ENCODE data around the gene AWAT1. TPM values are rescaled to one million over a fixed set of nuclear protein-coding genes. Genes with fewer than 3 reads are reported as not detected.
A peak's percentile ranks its signal among the peaks of the same experiment; 100 is the strongest.

Gene AWAT1
- total RNA-seq, 4 donors from 2014 or later: 0.46 to 6.2 (median 1.7) TPM

DNA sequence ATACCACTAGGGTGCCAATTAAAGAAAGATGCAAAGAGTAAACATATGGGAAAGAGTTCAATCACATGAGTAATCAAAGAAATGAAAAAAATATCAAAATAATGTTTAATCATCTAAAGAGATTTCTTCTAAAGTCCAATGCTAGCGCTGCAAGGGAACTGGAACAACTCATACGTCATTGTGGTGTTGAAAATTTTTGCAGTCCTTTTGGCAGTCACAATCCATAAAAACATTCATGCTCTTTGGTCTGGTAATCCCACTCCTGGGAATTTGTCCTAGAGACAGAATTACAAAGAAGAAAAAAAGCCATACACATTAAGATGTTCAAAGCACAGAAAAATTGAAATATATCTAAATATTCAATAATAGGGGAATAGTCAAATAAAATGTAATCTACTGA lies 21.0 kb downstream of the AWAT1 start:
- WGBS, 2 donors: 54 to 73% methylated on average over 2 of the region's 2 CpGs
- no peak for DNase-seq (ENCODE audit: low spot score in 2 of 2)
- intact Hi-C loops (cut with DNase I; ENCODE audit: low total_unique reads): no loop called here
- H3K4me3 ChIP-seq (ENCODE audit: low read depth, poor library complexity, severe bottlenecking): no peak overlapping the region
- TF ChIP-seq, protein P1, sequence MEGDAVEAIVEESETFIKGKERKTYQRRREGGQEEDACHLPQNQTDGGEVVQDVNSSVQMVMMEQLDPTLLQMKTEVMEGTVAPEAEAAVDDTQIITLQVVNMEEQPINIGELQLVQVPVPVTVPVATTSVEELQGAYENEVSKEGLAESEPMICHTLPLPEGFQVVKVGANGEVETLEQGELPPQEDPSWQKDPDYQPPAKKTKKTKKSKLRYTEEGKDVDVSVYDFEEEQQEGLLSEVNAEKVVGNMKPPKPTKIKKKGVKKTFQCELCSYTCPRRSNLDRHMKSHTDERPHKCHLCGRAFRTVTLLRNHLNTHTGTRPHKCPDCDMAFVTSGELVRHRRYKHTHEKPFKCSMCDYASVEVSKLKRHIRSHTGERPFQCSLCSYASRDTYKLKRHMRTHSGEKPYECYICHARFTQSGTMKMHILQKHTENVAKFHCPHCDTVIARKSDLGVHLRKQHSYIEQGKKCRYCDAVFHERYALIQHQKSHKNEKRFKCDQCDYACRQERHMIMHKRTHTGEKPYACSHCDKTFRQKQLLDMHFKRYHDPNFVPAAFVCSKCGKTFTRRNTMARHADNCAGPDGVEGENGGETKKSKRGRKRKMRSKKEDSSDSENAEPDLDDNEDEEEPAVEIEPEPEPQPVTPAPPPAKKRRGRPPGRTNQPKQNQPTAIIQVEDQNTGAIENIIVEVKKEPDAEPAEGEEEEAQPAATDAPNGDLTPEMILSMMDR (IDR thresholded peaks at IDR 0.05): no peak
- TF ChIP-seq POLR2A (IDR thresholded peaks at IDR 0.05): no peak

DNA sequence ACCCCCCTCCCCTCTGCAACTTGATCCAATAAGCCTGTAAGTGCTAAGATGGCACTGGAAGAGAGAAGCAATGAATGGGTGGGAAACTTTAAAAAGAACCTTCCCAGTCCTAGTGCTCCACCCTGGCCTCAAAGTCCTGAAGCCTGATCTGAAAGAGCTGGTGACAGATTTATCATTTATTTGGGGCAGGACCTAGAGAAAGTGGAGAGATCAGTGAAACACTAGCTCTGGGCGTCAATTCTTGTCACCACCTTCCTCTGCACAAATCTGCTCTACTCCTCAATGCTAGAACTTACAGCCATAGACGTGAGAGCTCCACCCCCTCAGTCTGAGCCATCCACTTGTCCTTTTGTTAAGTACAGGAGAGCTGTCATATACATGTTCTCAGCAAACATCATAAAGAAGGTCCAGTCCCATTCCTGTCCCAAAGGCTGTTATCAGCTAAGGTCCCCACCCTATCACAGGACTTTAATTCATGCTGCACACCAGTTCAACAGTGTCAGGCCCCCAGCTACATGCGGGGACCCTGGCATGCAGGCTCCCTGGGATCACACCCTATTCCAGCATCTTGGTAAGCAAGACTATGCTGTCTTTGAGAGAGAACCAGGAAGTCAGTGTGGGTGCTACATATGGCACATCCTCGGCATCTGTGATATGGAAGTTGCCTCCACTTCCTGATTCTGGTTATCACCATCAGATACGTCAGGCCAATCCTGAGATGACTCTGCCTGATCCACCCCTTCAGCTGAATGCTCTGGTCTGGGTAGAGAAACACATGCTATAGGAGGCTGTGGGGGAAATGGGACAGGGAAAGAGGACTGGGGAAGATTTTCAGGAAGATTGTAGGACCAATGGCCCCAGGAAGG lies 23.2 kb downstream of the AWAT1 start:
- peak in 1 of 2 donors; percentile 26 for DNase-seq (ENCODE audit: low spot score in 2 of 2)
- no peak overlapping the region for H3K4me3 ChIP-seq (ENCODE audit: low read depth, poor library complexity, severe bottlenecking)
- WGBS, 2 donors: 70 to 87% methylated on average over 4 to 5 of the region's 5 CpGs
- TF ChIP-seq, protein P1 (IDR thresholded peaks at IDR 0.05): no peak
- no peak for TF ChIP-seq POLR2A (IDR thresholded peaks at IDR 0.05)
- intact Hi-C loops (cut with DNase I; ENCODE audit: low total_unique reads): no loop called here

DNA sequence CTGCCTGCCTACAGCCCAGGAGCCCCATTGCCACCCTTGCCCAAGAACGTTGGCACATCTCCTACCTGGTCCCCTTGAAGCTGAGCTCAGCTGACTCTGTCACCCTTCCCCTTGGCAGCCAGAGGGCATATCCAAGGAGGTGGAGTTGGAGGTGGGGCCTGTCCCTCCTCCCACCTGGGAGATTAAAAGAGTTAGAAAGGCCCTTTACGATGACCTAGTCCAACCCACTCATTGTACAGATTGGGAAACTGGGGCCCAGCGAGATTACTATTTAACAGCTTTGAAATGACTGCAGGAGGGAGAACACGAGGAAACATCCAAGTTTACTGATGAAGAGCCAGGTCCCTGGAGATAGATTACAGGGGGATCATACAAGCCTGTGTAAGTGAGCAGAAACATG lies 25.6 kb downstream of the AWAT1 start, which contains the start of gene P2RY4:
TSS of gene P2RY4 (minus strand) at position 101 of the 400 bp plus-strand sequence. CDS start 580 bp downstream, outside the sequence.
- TF ChIP-seq POLR2A (IDR thresholded peaks at IDR 0.05): no peak
- TF ChIP-seq, protein P1 (IDR thresholded peaks at IDR 0.05): no peak
- 55 to 80% methylated on average over 3 to 4 of the region's 4 CpGs for WGBS, 2 donors
- intact Hi-C loops (cut with DNase I; ENCODE audit: low total_unique reads): no loop called here
- no peak within 1 kb of the TSS for H3K4me3 ChIP-seq (ENCODE audit: low read depth, poor library complexity, severe bottlenecking)
- DNase-seq (ENCODE audit: low spot score in 2 of 2): no peak

DNA sequence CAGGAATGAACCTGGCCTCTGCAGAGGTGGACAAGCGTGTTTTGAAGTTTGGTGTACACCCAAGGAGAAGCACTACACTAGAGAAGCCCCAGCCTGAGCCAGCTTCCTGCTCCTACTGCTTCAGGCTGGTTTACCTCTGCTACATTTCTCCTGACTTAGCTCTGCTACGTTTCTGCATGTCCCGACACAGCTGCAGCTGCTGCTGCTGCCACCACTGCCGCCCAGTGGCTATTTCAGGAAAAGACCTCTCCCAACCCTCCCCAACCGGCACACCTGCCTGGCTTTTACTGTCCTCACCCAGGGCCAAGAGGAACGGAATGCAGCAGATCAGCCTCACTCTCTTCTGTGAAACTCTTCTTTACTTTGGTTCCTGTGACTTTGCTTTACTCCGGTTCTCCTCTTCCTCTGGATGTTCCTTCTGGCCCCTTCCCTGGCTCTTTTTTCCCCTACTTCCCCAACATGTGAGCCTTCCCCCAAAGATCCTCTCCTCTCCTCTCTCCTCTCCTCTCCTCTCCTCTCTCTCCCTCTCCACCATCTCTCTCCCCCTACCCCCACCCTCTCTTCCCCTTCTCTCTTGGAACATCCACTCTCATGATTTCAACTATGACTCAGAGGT lies 28.6 kb downstream of the AWAT1 start:
- WGBS, 2 donors: 13 to 20% methylated on average over 7 of the region's 7 CpGs
- no peak overlapping the region for H3K4me3 ChIP-seq (ENCODE audit: low read depth, poor library complexity, severe bottlenecking)
- peak in 1 of 2 donors; percentile 18 for DNase-seq (ENCODE audit: low spot score in 2 of 2)
- intact Hi-C loops (cut with DNase I; ENCODE audit: low total_unique reads): no loop called here
- TF ChIP-seq POLR2A (IDR thresholded peaks at IDR 0.05): no peak
- TF ChIP-seq, protein P1 (IDR thresholded peaks at IDR 0.05): no peak

DNA sequence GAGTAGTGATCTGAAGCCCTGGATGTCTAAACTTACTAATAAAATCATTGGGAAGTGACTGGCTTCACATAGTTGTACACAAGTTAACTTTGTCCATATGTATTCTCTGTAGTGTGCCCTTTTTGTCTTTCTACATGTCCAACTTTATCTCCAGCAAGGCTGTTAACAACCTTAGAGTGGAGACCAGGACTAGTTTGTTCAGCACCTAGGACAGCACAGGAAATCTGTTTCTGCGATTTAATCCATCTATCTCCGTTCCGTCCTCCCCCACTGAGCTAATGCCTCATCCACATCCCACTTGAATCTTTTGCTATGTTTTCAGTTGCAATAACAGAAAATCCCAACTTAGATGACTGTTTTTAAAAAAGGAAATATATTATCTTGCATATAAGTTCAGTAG lies 30.3 kb downstream of the AWAT1 start:
- no peak for TF ChIP-seq POLR2A (IDR thresholded peaks at IDR 0.05)
- TF ChIP-seq, protein P1 (IDR thresholded peaks at IDR 0.05): no peak
- no peak overlapping the region for H3K4me3 ChIP-seq (ENCODE audit: low read depth, poor library complexity, severe bottlenecking)
- intact Hi-C loops (cut with DNase I; ENCODE audit: low total_unique reads): no loop called here
- no peak for DNase-seq (ENCODE audit: low spot score in 2 of 2)
- 62 to 65% methylated on average over 3 of the region's 3 CpGs for WGBS, 2 donors

Data from lower leg skin (tissue), 4 donors.